IPS-NIHi7 (cell line): ENCODE data around the gene HCFC1R1.

Source experiments
- DNase-seq: peaks from one replicate; pipeline ENCODE4 v3.0.0; 2012; ENCODE audit warnings: mixed read lengths; ENCODE audit errors: extremely low spot score

Gene HCFC1R1

DNA sequence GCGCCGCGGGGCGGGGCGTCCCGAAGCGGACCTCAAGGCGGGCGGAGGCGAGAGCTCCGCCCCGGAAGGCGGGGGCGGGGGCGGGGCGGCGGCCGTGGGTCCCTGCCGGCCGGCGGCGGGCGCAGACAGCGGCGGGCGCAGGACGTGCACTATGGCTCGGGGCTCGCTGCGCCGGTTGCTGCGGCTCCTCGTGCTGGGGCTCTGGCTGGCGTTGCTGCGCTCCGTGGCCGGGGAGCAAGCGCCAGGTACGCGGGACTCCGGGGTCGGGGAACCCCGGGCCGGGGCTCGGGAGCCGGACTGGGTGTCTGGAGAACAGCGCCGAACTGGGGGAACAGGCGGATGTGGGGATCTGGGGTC is 3.5 kb downstream of the HCFC1R1 start, which contains the start of gene TNFRSF12A:
TSS of gene TNFRSF12A (plus strand) at position 122 of the 357 bp plus-strand sequence. CDS start at position 152, 30 bp downstream.
- DNase-seq = no peak

GRCh38 chr16:3019594-3020246 is 4.0 kb downstream of the HCFC1R1 start:
- DNase-seq = no peak

- DNase-seq = peak; percentile 81
Observed at GRCh38 chr16:3017794-3018506, 5.8 kb downstream of the HCFC1R1 start, which contains the start of gene CLDN6. Gene CLDN6, minus strand, starts transcription at chr16:3018183. Its CDS starts 2,162 bp downstream, at chr16:3016021.

GRCh38 chr16:3017344-3017743 is 6.4 kb downstream of the HCFC1R1 start:
- DNase-seq = no peak

- DNase-seq = no peak
Observed at GRCh38 chr16:3015865-3016521, 7.7 kb downstream of the HCFC1R1 start.

- DNase-seq = no peak
Observed at GRCh38 chr16:3014971-3015370, 8.8 kb downstream of the HCFC1R1 start.

DNA sequence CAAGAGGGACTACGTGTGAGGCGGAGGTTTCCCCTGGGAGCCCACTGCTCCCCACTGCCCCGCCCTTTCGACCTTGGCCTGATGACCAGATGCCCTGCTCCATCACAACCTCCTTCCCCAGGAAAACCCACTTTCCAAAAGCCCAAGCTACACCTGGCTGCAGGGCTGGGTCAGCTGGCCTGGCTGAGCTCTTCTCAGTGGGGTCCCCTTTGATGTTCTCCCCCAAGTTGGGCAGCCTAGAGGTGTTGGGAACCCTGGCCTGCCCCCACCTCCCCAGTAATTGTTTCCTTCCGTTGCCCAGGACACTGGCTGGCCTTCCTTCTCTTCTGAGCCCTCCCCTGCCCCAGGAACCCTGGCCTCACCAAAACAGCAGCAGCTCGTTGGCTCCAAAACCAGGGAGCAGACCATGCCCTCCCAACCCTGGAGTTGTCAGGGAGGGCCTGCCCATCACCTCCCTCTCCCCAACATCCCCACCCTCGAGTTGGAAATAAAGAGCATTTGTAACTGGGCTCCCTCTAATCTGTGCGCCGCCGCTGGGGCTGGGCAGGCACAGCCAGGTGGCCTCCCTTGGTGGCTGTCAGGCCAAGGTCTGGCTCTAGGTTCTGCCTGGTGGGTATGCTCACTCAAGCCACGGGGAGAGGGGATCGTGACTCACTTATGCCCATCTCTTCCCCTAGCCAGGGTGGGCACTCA is 9.6 kb downstream of the HCFC1R1 start:
- DNase-seq = no peak

GRCh38 chr16:3013491-3013951 is 10.2 kb downstream of the HCFC1R1 start:
- no peak for DNase-seq

- DNase-seq = no peak
Observed at GRCh38 chr16:3012828-3013420, 10.8 kb downstream of the HCFC1R1 start, which contains the start of gene CLDN9. Gene CLDN9, plus strand, starts transcription at chr16:3012923. Its CDS starts 440 bp downstream, at chr16:3013363.

GRCh38 chr16:3012246-3012645 is 11.5 kb downstream of the HCFC1R1 start:
- no peak for DNase-seq

DNA sequence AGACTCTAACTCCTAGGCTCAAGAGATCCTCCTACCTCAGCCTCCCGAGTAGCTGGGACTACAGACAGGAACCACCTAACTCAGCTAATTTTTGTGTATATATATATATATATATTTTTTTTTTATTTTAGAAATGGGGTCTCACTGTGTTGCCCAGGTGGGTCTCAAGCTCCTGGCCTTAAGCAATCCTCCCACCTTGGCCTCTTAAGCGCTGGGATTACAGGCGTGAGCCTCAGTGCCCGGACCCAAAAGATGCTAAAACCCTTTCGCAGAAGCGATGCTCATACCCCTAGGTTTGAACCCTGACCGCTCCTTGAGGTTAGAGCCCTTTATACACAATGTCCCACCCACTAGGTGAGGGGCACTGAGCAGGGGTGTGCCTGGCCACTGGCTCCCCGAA is 13.2 kb downstream of the HCFC1R1 start:
- DNase-seq = no peak

DNA sequence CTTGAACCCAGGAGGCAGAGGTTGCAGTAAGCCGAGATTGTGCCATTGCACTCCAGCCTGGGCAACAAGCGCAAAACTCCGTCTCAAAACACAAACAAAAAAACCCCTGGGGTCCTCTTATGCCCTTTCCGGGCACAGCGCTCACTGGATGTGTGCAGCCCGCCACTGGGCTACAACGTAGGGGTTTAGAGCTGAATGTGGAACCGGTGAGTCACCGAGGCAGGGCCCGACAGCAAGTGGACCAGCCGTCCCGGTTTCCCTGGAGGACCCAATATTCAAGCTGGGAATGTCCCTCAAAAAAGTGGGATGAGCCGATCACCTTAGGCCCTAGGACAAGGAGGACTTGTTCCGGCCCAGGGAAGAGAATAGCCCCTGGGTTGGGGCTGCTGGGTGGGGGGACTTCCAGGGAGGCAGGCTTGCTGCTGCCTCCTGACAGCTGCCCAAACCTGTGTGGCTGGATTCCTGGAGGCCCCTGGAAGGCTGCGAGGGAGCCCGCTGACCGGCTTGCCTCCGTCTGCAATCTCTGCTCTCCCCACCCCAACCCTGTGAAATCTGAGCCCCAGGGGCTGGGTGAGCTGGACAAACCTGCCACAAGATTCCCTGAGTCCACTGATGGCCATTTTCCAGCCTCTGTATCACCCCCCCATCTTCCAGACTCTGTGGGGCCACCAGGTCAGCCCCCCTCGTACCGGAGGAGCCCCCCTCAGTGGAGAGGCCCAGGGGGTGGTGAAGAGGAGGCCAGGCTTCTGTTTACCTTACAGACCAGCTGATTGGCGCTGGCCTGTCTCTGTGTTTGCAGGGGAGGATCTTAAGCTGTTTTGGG is 14.0 kb downstream of the HCFC1R1 start:
- peak; percentile 71 for DNase-seq

DNA sequence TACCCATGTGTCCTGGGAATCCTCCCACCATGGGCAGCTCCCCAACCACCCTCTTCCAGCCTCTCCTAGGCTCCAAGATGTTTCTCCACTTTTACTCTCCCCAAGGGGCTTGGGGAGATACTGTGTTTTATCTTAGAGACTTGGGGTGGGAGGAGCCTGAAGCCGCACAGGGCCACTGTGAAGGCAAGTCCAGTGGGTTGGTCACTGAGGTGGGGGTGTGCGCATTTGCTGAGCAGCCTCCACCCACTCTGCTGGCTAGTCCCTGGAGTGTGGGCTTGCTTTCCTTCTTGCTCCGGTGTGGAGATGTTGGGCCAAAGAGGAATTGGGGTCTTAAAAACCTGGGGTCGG is 15.1 kb downstream of the HCFC1R1 start:
- DNase-seq = no peak

GRCh38 chr16:3007957-3008689 is 15.6 kb downstream of the HCFC1R1 start:
- DNase-seq = peak; percentile 75

- peak; percentile 25 for DNase-seq
Observed at GRCh38 chr16:3007059-3007956, 16.4 kb downstream of the HCFC1R1 start.

DNA sequence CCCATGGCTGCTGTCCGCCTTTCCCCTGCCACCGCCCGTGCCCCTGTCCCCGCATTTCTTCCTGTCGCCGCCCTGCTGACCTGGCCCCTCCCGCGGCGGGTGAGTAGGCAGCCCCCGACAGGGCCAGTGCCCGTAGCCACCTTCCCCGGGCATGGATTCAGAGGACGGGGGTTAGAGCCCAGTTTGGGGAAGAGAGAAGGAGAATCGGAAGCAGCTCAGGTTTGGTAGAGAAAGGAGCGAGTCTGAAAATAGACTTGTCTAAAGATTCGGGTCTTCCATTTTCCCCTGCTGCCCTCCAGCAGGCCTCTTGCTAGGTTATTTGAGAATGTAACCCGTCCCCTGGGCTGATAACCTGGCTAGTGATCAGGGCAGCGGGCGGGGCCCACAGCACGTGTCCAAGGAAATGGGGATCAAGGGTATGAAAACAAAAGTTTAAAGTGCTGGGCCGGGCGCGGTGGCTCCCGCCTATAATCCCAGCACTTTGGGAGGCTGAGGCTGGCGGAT is 18.9 kb downstream of the HCFC1R1 start:
- no peak for DNase-seq

DNA sequence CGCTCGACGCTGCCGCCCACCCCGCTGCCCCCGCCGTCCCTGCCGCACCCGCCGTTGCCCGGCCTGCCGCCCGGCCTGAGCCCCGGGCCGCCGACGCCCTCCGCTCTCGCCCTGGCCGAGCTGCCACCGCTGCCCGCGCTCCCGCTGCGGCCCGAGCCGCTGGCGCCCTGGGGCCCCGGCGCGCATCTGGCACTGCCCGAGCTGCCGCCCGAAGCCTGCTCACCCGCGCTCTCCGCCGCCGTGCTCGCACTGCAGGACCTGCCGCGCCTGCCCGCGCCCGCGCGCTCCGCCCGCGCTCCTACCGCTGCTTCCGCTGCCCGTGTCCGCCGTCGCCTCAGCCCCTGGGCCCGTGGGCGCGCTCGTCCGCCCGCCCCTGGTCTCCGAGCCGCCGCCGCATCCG is 19.4 kb downstream of the HCFC1R1 start:
- no peak for DNase-seq

GRCh38 chr16:3003582-3004270 is 20.0 kb downstream of the HCFC1R1 start:
- peak; percentile 98 for DNase-seq
